Measurements from ENCODE around the gene STARD13.

STARD13 gene

GRCh38 chr13:33308863-33309262 is 23.3 kb upstream of the STARD13 start:
- no peak for DNase-seq

- DNase-seq: no peak
These were observed 22.3 kb upstream of the STARD13 start for GRCh38 chr13:33307843-33308242.

GRCh38 chr13:33303855-33304597 is 18.5 kb upstream of the STARD13 start:
- DNase-seq: no peak

- DNase-seq: no peak
These were observed 14.1 kb upstream of the STARD13 start for GRCh38 chr13:33299626-33300025.

- DNase-seq: no peak
These were observed 11.4 kb upstream of the STARD13 start for GRCh38 chr13:33296793-33297425.

DNA sequence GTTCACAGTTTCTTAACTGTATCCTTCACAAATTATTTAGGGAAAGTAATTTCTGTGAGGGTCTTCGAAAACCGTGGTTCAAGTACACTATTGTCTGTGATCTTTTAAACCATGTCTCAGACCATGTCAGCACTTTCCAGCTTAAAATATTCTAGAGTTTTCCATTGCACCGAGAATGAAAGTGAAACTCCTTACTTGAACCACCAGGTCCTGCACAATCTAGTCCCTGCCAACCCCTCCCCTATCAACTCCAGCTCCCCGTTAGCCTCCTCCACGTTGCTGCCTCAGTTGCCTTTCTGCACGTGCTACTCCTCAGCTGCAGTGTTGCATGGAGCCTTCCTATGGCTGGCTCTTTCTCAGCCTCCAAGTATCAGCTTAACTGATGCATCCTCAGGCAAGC is 7.2 kb upstream of the STARD13 start:
- no peak for DNase-seq

DNA sequence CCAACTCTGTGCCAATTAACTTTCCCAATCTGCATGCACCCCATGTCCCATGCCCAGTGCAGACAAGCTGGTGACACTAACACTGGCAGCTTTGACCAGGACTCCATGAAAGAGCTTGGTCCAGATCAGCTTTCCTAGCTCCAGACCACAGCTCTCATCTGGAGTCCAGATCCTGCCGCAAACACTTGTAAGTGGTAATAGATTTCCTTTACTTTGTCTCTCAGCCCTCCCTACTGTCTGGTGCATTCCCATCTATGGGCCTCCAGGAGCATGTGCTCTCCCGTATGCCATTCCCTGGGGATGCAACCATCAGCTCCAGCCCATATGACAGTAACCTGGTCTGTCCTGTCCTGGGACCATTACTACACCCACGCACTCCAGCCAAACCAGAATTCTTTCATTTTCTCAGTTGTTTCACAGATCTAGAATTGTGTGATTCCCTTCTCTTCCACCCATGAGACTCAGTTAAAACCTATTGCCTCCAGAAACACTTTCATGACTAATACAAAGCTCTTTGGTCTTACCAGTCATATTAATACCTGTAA is 4.9 kb upstream of the STARD13 start:
- no peak for DNase-seq

DNA sequence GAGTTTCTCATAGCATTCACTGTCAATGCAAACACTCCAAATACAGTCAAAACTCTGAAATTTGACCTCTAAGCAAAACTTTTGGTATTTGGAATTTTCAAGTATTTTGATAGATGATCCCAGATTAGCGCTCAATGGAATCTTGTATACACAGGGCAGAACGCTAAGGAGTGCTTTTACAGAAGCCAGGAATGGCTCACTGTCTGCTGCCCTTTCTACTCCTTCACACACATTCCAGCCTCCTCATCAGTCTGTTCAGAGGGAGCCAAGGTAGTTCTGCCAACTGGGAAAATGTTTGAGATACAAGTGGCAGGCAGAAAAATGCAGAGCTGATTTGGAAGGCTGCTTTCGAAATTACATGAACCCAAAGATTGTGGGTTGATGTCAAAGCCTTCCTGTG is 4.4 kb upstream of the STARD13 start:
- DNase-seq: no peak

DNA sequence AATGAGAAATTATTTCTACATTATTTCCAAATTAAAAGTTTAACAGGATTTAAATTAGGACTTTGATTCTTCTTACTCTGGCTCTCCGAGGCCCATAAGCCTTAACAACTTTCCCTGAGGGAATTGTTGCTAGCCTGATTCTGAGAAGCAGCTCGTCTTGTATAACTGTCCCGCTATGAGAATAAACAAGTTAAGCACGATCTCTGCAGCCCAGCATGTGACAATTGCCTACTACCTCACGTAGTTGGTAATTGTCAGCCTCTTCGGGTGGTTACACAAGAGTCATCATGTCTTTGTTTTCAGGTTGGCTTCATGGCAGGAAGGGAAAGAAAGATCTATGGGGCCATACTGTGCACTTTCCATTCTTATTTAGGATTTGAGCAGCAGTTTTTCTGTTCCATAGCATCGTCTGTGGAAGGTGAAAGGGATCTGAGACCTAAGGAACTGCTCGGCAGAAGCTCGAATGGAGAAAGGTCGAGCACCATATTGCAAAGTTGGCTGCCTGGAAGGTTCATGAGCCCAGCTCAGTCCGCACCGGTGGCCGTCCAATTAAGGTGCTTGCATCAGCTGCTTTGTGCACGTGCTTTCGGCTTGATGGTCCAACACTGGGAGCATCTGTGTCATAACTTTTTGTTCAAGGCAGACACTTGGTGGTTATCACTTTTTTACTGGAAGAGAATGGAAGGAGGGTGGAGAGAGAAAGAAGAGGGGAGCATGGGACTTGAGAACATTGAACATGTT is 1.8 kb upstream of the STARD13 start:
- DNase-seq: no peak

GRCh38 chr13:33286128-33286527 is 573 bp upstream of the STARD13 start:
- no peak for DNase-seq

- no peak for DNase-seq
These were observed 639 bp downstream of the STARD13 start for GRCh38 chr13:33284916-33285315.

DNA sequence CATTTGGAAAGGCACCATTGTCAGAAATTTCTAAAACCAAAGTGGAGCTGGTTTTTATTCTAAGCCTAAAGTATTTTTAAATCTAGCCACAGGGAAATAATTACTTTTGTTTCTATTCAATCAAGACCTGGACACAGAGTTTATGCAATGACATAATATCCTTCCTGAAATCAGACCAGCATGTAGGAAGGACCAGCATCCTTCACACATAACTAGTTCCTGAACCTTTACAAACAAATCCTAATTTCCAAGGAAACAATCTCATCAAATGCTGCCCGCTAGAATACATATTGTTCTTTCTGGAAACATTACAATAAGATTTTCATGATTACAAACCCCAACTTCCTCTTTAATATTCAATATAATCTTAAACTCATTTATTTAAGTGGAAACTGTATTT is 1.5 kb downstream of the STARD13 start:
- DNase-seq: no peak

- DNase-seq: no peak
These were observed 2.2 kb downstream of the STARD13 start for GRCh38 chr13:33283195-33283911.

DNA sequence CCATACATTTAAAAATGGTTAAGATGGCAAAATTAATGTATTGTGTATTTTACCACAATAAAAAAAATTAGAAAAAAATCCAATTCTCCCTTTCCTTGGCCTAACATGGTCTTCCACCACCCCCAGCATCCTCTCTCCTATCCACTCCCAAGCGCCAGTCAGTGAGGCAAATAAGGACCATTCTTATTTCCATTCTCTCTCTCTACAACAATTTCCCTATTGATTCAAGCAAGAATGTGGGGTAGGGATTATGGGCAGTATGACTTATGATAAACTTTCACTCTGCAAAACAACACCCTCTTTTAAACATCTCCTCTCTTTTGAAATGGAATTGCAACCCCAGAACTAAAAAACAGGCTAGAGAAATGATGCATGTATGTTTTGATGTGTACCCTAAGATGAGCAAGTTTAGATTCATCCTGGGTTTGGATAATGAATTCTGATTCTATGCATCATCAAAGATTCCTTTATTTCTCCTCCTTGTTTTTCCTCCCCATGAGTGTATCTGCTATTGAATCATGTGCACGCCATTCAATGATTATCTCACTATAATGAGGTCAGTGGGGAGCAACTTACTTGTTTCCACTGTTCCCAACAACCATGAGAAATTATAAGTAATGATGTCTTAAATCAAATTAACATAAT is 3.5 kb downstream of the STARD13 start:
- DNase-seq: no peak

DNA sequence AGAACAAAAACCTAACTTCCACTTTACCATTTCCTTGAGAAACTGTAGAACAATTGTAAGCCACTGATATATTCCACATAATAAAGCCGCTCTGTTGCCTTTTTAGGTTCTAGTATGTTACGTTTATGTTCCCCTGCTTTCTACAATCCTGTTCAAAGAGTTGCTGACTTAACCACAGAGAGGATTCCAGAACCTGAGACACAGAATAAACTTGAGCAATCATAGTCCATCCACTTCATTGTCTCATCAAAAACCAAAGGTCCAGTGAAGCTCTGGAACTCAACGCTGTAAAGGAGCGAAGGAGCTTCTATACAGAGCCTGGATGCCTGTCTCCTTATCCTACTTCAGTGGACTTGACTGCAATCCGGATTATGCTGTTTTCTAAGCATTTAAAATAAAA is 4.6 kb downstream of the STARD13 start:
- no peak for DNase-seq

DNA sequence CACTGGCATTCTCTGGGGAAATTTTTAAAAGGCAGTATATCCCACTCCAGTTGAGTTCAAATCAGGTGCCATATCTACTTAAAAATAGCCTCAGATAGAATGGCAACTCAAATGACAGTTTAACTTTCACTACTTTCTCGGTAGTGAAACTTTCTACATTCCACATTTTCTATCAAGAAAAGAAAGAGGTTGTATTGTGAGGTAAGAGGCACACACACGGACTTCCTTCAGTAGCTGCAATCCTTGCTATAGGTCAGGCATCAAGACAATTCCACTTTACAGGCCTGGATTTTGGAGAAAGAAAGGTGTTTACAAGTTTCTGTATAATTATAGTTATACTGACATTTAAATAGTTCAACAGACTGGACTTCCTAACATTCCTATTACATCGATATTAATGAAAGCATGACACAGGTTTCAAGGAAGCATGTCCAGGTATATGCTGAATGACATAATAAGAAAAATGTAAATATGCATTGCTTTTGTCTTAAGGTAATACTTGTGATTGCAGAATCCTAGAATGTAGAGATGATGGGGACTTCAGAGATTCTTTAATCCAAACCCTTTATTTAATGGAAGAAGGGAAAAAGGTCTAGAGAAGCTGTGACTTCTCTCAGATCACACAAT is 5.2 kb downstream of the STARD13 start:
- DNase-seq: no peak

DNA sequence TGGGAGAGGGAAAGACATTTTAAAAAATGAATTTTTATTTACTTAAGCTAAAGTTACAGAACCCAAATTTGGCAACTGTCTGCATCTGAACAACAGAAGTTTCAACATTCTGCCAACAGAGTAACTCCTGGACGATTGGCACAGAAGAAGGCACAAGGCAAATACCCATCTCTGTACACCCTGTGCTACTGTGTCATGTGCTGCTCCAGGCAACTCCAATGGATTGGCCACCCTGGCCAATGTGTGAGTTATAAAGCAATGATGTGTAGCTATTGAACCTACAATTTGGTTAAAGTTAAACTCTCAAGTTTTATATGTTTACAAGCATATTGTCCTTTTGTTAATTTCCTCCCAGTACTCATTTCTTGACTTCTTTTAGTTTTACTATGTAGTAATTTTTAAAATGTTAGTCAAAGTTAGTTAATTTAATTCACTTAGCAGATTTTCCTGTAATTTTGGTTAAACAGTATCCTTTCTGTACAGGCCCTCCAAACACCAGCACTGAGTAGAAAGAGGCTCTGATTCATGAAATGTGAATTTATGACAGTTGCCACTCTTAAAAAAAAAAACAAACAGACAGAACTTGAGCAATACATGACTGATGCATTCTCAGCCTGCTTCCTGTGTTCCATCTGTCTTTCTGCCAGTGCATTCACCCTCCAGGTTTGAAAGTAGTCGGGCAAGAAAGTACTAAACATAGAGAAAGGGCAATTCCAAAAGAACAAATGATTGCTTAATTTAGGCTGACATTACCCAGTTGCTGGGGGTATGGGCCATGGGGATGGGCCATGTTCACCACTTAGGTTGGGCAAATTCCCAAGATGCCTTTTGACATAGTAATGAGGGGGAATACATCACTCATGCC is 5.9 kb downstream of the STARD13 start:
- DNase-seq: no peak

DNA sequence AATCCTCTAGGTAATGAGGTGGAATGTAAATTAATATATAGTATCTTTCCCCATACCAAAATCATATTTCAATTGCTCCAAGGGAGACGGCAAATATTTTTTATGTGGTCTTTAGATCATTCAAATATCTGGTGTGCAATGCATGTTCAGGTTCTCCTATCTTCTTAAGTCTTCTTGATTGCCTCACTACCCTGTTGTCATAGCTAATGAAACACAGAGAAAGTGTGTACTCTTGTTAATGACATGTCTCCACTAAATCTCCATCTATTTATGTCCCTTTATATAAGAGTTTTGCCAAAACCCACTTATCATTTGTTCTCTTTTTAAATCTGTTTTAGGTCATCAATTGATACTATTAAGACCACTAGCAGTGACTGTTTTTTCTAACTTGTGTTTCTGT is 6.6 kb downstream of the STARD13 start:
- DNase-seq: no peak

DNA sequence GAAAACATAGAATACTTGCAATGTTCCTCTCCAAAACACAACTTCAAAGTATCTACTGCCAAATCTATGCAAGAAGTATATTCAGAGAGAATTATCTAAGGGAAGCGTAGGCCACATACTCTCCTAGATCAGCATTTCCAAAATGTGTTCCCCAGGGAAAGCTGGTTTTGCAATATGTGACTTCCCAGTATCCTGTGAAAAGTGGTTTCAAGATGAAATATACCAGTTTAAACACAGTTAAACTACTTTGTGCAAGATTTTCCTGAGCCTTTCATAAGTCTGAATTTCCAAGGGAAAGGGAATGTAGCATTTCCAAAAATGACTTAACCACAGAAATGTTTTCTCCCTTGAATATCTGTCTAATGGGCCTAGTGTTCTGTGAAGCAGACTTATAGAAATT is 7.6 kb downstream of the STARD13 start:
- no peak for DNase-seq

- DNase-seq: no peak
These were observed 8.4 kb downstream of the STARD13 start for GRCh38 chr13:33277037-33277740.

Measured in DMS79 (cell line).